Prostate gland (tissue), 2 donors: ENCODE results near the gene PPP3R2. TPM values are rescaled to one million over a fixed set of nuclear protein-coding genes. Genes with fewer than 3 reads are reported as not detected.

Experiments
- DNase-seq: peaks from one replicate; pipeline ENCODE4 v3.0.0-alpha.2; 2019; ENCODE audit warnings: low spot score
- H3K27ac ChIP-seq, 2 donors: fragments of 200-600 bp; sonication (generic); 2 replicates each; pipeline ENCODE4 v1.5.1; 2017 to 2019
- H3K27me3 ChIP-seq: fragments of 200-600 bp; sonication (generic); replicated peaks from 2 replicates; pipeline ENCODE4 v1.5.1; 2019; ENCODE audit not compliant: insufficient read depth
- H3K36me3 ChIP-seq, 2 donors: fragments of 200-600 bp; sonication (generic); 1 replicate in 1 of 2; 2 replicates in 1 of 2; pipeline versions ENCODE4 v1.5.1 to v1.8.1; 2017 to 2019
- H3K4me1 ChIP-seq: fragments of 200-600 bp; sonication (generic); replicated peaks from 2 replicates; pipeline ENCODE4 v1.5.1; 2019
- H3K4me3 ChIP-seq, 2 donors: fragments of 200-600 bp; sonication (generic); 2 replicates each; pipeline ENCODE4 v1.5.1; 2017 to 2019
- H3K9me3 ChIP-seq: fragments of 200-600 bp; sonication (generic); 2 replicates; pipeline ENCODE4 v1.5.1; 2017
- POLR2A ChIP-seq: fragments of 450-650 bp; IDR thresholded peaks from one replicate; pipeline ENCODE4 v1.6.1; 2016; ENCODE audit warnings: antibody characterized with exemption, mild to moderate bottlenecking
- POLR2AphosphoS5 ChIP-seq: sonication (generic); formaldehyde crosslinking; IDR thresholded peaks from one replicate; pipeline ENCODE4 v1.6.1; 2017; ENCODE audit warnings: antibody characterized with exemption
- whole genome bisulfite sequencing: methylation state at CpG from one replicate; pipeline ENCODE4 v1.1.5; 2018; 5-methylcytosine and 5-hydroxymethylcytosine counted together
- intact Hi-C: fragments of 100-400 bp; cut with DNase I; formaldehyde crosslinking; loops from one replicate; pipeline ENCODE4 v1.14.2; 2022
- total RNA-seq, 2 donors: library from RNA; depleted of rRNA; stranded (reverse); fragments of >200 nt; gene quantifications; one replicate each; pipeline ENCODE4 v1.1.0, GENCODE V29; 2016
- TF ChIP-seq, protein P1 (sequence below), 4 experiments: fragments of 200-600 bp in 2 of 4; fragments of 450-650 bp in 2 of 4; sonication (generic) in 2 of 4; IDR thresholded peaks; 1 replicate in 3 of 4; 2 replicates in 1 of 4; pipeline ENCODE4 v1.5.1; 2016 to 2019; ENCODE audit warnings: antibody characterized with exemption in 4 of 4, mild to moderate bottlenecking in 2 of 4, moderate library complexity in 2 of 4

The PPP3R2 gene
- total RNA-seq, 2 donors from 2014 or later = 3.3 TPM; not detected in 1

DNA sequence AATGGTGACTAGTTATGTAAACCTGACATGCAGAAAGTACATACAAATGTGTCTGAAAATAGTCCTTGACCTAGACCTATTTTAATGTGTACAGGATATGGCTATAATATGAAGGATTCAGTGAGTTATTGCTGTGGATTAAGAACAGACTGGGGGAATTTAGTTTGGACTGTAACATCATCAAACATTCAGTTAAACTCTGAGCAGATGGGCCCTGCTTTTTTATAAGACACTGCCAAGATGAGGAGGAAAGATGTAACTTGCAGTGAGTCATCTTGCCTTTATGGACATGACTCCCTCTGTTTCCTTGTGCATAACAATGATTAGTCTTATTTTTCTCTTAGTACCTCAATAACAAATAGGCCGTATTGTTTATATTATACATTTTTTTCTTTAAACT is 12.2 kb downstream of the PPP3R2 start:
- Histone ChIP-seq H3K4me3 (no peak overlapping the region), H3K4me1 (no peaks in the 10 kb centered on the region), H3K36me3 (no peaks in the 10 kb centered on the region), H3K27ac (no peak overlapping the region), H3K27me3 (no peaks in the 10 kb centered on the region), H3K9me3 (no peaks in the 10 kb centered on the region)
- intact Hi-C loops = no loop called here
- TF ChIP-seq POLR2A (no peak), POLR2AphosphoS5 (no peak)
- TF ChIP-seq, protein P1, sequence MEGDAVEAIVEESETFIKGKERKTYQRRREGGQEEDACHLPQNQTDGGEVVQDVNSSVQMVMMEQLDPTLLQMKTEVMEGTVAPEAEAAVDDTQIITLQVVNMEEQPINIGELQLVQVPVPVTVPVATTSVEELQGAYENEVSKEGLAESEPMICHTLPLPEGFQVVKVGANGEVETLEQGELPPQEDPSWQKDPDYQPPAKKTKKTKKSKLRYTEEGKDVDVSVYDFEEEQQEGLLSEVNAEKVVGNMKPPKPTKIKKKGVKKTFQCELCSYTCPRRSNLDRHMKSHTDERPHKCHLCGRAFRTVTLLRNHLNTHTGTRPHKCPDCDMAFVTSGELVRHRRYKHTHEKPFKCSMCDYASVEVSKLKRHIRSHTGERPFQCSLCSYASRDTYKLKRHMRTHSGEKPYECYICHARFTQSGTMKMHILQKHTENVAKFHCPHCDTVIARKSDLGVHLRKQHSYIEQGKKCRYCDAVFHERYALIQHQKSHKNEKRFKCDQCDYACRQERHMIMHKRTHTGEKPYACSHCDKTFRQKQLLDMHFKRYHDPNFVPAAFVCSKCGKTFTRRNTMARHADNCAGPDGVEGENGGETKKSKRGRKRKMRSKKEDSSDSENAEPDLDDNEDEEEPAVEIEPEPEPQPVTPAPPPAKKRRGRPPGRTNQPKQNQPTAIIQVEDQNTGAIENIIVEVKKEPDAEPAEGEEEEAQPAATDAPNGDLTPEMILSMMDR (IDR thresholded peaks at IDR 0.05) = no peak
- WGBS = 56% methylated on average over 1 of the region's 1 CpG
- no peak for DNase-seq

DNA sequence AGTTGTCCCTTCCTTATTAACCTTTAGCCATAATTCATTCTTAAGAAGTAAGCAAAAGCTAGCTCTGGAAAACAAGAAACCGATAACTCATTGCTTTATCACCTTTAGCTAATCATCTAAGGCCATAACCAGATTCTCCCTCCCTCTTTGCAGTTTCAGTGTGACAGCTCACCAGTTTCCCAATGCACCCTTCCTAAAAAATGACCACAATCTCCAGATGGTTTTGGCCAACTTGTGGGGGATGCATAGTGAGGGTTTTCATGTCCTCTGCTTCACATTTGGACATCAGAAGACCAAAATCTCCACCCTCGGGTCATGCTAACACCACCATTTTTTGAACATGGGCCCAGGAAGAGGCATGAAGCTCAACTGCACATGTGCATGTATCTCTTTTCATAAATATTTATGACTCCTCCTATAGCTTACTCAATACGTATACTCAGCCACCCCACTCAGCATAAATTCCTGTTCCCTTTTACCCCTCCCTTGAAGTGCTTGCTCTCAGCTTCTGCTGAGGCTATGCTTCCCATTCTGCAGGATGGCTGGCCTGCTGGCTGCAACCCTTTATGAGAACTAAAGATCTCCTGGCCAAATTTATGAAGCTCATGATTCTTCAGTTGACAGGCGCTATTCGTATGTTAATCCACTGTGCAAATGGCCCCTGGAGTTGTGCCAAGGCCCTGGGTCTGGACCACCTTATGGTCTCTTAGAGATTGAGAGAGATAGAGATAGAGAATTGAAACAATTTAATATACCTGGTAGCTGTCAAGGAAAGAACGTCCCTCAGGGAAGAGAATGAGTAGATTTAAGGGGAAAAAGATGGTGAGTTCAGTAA is 14.8 kb downstream of the PPP3R2 start:
- H3K9me3 ChIP-seq = no peaks in the 10 kb centered on the region
- H3K27ac ChIP-seq = no peak overlapping the region
- DNase-seq = no peak
- H3K4me3 ChIP-seq = no peak overlapping the region
- intact Hi-C loops = no loop called here
- no peaks in the 10 kb centered on the region for H3K36me3 ChIP-seq
- TF ChIP-seq POLR2A = no peak
- TF ChIP-seq, protein P1 (IDR thresholded peaks at IDR 0.05) = no peak
- TF ChIP-seq POLR2AphosphoS5 = no peak
- H3K4me1 ChIP-seq = no peaks in the 10 kb centered on the region
- 68% methylated on average over 6 of the region's 6 CpGs for WGBS
- no peaks in the 10 kb centered on the region for H3K27me3 ChIP-seq

DNA sequence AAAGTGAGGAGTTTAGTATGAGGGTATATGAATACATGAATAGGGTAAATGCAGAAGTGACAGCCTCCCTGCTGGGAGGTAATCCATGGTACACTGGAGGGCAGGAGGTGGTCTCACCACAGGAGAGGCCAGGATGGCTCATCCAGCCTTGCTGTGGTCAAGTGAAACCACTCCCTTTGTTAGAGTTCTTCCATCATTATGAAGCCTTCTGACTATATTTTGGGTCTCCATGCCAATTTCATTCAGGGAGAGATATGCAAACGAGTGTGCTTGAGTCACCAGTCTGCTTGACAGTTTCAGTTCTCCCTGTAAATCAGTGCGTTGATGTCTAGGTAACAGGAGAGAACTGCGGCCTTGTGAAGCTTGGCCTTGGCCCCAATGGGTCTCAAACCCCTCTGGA is 16.4 kb downstream of the PPP3R2 start:
- Histone ChIP-seq H3K36me3 (no peaks in the 10 kb centered on the region), H3K27me3 (no peaks in the 10 kb centered on the region), H3K4me1 (no peaks in the 10 kb centered on the region), H3K9me3 (no peaks in the 10 kb centered on the region), H3K4me3 (no peak overlapping the region), H3K27ac (no peak overlapping the region)
- intact Hi-C loops = no loop called here
- TF ChIP-seq POLR2AphosphoS5 (no peak), POLR2A (no peak)
- TF ChIP-seq, protein P1 (IDR thresholded peaks at IDR 0.05) = no peak
- DNase-seq = no peak
- 81% methylated on average over 3 of the region's 3 CpGs for WGBS

DNA sequence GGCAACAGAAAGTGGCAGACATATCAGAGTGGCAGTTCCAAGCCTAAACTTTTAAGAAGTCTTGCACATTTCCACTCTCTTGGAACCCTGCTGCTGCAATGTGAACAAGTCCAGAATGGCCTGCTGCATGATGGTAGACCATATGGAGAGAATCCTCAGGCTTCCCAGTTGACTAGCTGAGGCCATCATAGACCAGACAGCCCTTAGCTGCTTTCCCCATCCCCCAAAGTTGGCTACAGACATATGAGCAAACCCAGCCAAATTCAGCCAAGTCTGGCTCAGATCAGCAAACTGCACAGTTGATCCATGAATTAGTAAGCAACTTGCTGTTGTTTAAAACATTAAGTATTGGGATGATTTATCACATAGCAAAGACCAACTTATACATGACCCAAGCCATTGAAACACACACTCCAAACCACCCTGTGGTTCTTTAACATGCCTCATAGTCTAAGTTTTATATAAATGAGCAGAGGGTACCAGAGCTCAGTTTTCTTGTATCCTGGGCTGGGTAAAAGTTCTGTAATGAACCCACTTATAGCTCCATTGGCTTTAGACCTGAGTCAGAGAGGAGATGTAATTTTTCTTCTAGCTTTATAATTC is 19.9 kb downstream of the PPP3R2 start:
- no peaks in the 10 kb centered on the region for H3K4me1 ChIP-seq
- no peak overlapping the region for H3K4me3 ChIP-seq
- no peak for DNase-seq
- H3K27ac ChIP-seq = no peak overlapping the region
- H3K27me3 ChIP-seq = no peaks in the 10 kb centered on the region
- intact Hi-C loops = no loop called here
- no peaks in the 10 kb centered on the region for H3K9me3 ChIP-seq
- no peaks in the 10 kb centered on the region for H3K36me3 ChIP-seq
- TF ChIP-seq, protein P1 (IDR thresholded peaks at IDR 0.05) = no peak
- TF ChIP-seq POLR2A = no peak
- TF ChIP-seq POLR2AphosphoS5 = no peak

DNA sequence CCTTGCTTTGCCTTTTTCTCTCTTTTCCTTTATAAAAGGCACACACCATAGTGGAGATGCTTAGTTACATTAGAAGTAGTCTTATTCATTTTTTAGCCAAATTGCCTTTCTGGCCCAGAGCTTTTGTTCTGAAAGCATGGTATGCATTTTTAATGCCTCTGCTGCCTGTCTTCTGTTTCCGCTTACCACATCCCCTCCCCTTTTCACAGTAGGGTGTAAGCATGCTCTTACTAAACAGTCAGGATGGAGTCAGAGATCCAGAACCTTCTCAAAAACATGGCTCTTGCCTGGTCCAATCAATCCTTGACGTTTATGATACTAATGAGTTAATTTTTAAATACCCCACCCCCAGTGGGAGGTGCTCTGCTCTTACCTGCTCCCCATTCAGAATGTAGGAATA is 22.5 kb downstream of the PPP3R2 start:
- Histone ChIP-seq H3K27ac (no peak overlapping the region), H3K27me3 (no peaks in the 10 kb centered on the region), H3K36me3 (no peaks in the 10 kb centered on the region), H3K4me1 (no peaks in the 10 kb centered on the region), H3K9me3 (no peaks in the 10 kb centered on the region), H3K4me3 (no peak overlapping the region)
- no peak for DNase-seq
- intact Hi-C loops = no loop called here
- 52% methylated on average over 2 of the region's 2 CpGs for WGBS
- TF ChIP-seq POLR2AphosphoS5 (no peak), POLR2A (no peak)
- TF ChIP-seq, protein P1 (IDR thresholded peaks at IDR 0.05) = no peak
